Loucy (cell line): ENCODE results near the gene SNAPC2.
"Not testable (repeated sequence)": the region's sequence is repeated elsewhere in the genome, so short reads cannot be mapped to it uniquely, and the experiment has no call there.

Experiments used
- EZH2phosphoT487 ChIP-seq: fragments of 200-600 bp; IDR thresholded peaks from 2 replicates; pipeline ENCODE4 v1.6.1; 2018; ENCODE audit warnings: antibody characterized with exemption, mild to moderate bottlenecking, moderate library complexity, borderline replicate concordance
- TF ChIP-seq, protein P1 (sequence below): fragments of 200-600 bp; sonication (generic); conservative IDR thresholded peaks from 2 replicates; pipeline ENCODE4 v1.5.1; 2014; ENCODE audit warnings: mild to moderate bottlenecking, antibody characterized with exemption, low read length

DNA sequence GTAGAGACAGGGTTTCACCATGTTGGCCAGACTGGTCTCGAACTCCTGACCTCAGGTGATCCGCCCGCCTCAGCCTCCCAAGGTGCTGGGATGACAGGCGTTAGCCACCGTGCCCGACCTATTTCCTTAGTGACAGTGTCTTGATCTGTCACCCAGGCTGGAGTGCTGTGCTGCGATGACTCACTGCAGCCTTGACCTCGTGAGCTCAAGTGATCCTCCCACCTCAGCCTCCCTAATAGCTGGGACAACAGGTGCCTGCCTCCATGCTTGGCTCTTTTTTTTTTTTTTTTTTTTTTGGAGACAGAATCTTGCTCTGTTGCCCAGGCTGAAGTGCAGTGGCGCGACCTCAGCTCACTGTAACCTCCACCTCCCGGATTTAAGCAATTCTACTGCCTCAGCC is 9.9 kb downstream of the SNAPC2 start:
- TF ChIP-seq, protein P1, sequence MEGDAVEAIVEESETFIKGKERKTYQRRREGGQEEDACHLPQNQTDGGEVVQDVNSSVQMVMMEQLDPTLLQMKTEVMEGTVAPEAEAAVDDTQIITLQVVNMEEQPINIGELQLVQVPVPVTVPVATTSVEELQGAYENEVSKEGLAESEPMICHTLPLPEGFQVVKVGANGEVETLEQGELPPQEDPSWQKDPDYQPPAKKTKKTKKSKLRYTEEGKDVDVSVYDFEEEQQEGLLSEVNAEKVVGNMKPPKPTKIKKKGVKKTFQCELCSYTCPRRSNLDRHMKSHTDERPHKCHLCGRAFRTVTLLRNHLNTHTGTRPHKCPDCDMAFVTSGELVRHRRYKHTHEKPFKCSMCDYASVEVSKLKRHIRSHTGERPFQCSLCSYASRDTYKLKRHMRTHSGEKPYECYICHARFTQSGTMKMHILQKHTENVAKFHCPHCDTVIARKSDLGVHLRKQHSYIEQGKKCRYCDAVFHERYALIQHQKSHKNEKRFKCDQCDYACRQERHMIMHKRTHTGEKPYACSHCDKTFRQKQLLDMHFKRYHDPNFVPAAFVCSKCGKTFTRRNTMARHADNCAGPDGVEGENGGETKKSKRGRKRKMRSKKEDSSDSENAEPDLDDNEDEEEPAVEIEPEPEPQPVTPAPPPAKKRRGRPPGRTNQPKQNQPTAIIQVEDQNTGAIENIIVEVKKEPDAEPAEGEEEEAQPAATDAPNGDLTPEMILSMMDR, result not testable (repeated sequence)
- not testable (repeated sequence) for TF ChIP-seq EZH2phosphoT487
